OCI-LY1 (cell line): ENCODE data around the gene COIL.

Experiments used
- EZH2 ChIP-seq: fragments of 200-600 bp; sonication (generic), shearing (Covaris generic); IDR thresholded peaks from 2 replicates; pipeline ENCODE4 v1.8.0; 2017; ENCODE audit warnings: borderline replicate concordance, mixed run types, mild to moderate bottlenecking, antibody characterized with exemption, low read length, moderate library complexity, mixed read lengths
- TF ChIP-seq, protein P1 (sequence below): fragments of 200-600 bp; sonication (generic), shearing (Covaris generic); IDR thresholded peaks from 2 replicates; pipeline ENCODE4 v1.5.1; 2017; ENCODE audit warnings: mild to moderate bottlenecking, antibody characterized with exemption, low read length, moderate library complexity, mixed read lengths

GRCh38 chr17:56973520-56973919 lies 12.7 kb upstream of the COIL start:
- TF ChIP-seq, protein P1, sequence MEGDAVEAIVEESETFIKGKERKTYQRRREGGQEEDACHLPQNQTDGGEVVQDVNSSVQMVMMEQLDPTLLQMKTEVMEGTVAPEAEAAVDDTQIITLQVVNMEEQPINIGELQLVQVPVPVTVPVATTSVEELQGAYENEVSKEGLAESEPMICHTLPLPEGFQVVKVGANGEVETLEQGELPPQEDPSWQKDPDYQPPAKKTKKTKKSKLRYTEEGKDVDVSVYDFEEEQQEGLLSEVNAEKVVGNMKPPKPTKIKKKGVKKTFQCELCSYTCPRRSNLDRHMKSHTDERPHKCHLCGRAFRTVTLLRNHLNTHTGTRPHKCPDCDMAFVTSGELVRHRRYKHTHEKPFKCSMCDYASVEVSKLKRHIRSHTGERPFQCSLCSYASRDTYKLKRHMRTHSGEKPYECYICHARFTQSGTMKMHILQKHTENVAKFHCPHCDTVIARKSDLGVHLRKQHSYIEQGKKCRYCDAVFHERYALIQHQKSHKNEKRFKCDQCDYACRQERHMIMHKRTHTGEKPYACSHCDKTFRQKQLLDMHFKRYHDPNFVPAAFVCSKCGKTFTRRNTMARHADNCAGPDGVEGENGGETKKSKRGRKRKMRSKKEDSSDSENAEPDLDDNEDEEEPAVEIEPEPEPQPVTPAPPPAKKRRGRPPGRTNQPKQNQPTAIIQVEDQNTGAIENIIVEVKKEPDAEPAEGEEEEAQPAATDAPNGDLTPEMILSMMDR, result no peak
- TF ChIP-seq EZH2, result no peak
